ENCODE data around the gene FAM222A.

DNA sequence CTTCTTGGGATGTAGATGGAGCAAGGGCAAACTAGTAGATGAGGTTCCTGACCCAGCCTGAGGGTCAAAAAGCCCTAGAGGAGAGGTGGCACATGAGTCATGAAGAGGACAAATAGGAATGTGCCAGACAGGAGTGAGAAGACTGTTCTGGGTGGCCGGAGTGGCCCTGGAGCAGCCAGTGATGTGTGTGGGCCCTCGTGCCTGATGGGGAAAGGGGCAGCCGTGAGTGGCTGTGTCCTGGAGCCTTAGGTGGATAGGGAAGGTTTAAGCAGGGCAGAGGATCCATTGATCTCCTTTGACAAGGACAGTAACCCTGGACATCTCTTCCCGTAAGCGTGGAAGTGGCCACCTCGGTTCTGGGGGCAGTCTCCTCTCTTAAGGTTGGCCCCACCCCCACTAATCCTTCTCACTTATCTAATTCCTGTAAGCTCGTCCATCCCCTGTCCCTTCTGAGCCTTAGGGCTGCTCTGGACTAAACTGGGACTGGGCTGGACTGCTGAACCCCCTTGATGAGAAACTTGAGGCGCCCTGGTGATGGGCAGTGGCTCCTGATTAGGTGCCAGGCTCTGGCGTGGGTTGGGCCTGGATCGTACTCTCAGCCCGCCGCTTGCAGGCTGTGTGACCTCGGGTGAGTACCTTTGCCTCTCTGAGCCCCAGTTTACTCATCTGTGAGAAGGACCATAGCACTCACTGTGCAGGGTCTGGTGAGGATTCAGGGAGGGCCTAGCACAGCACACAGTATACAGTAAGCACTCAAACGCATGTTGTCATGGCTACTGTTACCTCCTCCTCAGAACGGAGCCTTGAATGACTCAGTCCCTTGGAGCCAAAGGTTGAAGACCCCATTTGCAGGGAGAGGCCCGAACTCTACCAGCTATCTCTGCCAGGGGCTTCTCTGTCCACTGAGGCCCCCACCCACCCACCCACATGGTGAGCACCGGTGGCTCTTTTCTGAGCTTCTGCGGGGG lies 4.0 kb downstream of the FAM222A start:
- TF ChIP-seq, protein P1, sequence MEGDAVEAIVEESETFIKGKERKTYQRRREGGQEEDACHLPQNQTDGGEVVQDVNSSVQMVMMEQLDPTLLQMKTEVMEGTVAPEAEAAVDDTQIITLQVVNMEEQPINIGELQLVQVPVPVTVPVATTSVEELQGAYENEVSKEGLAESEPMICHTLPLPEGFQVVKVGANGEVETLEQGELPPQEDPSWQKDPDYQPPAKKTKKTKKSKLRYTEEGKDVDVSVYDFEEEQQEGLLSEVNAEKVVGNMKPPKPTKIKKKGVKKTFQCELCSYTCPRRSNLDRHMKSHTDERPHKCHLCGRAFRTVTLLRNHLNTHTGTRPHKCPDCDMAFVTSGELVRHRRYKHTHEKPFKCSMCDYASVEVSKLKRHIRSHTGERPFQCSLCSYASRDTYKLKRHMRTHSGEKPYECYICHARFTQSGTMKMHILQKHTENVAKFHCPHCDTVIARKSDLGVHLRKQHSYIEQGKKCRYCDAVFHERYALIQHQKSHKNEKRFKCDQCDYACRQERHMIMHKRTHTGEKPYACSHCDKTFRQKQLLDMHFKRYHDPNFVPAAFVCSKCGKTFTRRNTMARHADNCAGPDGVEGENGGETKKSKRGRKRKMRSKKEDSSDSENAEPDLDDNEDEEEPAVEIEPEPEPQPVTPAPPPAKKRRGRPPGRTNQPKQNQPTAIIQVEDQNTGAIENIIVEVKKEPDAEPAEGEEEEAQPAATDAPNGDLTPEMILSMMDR (optimal IDR thresholded peaks at IDR 0.05 in 1 of 3, IDR thresholded peaks at IDR 0.05 in 1 of 3, conservative IDR thresholded peaks at IDR 0.05 in 1 of 3; ENCODE audit: extremely low read depth in 1 of 3, insufficient read depth in 2 of 3, low read length in 3 of 3): no peak
- TF ChIP-seq EZH2 (IDR thresholded peaks at IDR 0.05; ENCODE audit: low read length): no peak

Data from keratinocyte (primary cell).